Measurements from ENCODE around the gene PPEF2.

- TF ChIP-seq, protein P1, sequence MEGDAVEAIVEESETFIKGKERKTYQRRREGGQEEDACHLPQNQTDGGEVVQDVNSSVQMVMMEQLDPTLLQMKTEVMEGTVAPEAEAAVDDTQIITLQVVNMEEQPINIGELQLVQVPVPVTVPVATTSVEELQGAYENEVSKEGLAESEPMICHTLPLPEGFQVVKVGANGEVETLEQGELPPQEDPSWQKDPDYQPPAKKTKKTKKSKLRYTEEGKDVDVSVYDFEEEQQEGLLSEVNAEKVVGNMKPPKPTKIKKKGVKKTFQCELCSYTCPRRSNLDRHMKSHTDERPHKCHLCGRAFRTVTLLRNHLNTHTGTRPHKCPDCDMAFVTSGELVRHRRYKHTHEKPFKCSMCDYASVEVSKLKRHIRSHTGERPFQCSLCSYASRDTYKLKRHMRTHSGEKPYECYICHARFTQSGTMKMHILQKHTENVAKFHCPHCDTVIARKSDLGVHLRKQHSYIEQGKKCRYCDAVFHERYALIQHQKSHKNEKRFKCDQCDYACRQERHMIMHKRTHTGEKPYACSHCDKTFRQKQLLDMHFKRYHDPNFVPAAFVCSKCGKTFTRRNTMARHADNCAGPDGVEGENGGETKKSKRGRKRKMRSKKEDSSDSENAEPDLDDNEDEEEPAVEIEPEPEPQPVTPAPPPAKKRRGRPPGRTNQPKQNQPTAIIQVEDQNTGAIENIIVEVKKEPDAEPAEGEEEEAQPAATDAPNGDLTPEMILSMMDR (IDR thresholded peaks at IDR 0.05), result no peak
- TF ChIP-seq ZFX (IDR thresholded peaks at IDR 0.05; ENCODE audit: borderline replicate concordance), result no peak
Observed at GRCh38 chr4:75834095-75834771, 68.0 kb downstream of the PPEF2 start.
